22Rv1 (cell line): Measurements from ENCODE around the gene DYNC1LI2.
A peak's percentile ranks its signal among the peaks of the same experiment; 100 is the strongest.

Experiments
- H3K27ac ChIP-seq: fragments of 450-650 bp; 2 replicates; pipeline ENCODE4 v1.5.1; 2017
- CTCF ChIP-seq: fragments of 450-650 bp; IDR thresholded peaks from 2 replicates; pipeline ENCODE4 v1.5.1; 2017; ENCODE audit warnings: mild to moderate bottlenecking
- ZFX ChIP-seq: fragments of 450-650 bp; IDR thresholded peaks from 2 replicates; pipeline ENCODE4 v1.6.1; 2017; ENCODE audit warnings: antibody characterized with exemption, borderline replicate concordance

The DYNC1LI2 gene

DNA sequence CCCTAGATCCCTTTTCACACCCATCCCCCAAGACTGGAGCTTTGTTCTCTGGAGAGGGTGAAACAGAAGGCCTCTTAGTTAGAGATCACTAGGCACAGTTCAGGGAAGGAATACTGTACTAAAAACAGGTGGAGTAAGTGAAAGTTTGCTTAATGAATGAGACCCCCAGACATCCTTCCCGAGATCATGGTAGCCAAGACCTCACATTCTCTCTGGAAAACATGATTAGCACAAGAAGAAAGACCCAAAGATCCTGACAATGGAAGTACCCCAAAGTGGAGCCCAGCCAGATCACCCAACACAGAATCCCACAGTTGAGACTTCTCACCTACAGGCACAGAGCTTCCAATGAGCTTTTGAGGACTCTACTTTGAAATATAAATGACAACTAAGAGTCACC lies 51.5 kb downstream of the DYNC1LI2 start:
- TF ChIP-seq CTCF (no peak), ZFX (no peak)
- no peak overlapping the region for H3K27ac ChIP-seq

- TF ChIP-seq ZFX (no peak), CTCF (no peak)
- H3K27ac ChIP-seq: no peak overlapping the region
These were observed 53.4 kb downstream of the DYNC1LI2 start for GRCh38 chr16:66698046-66698445.

GRCh38 chr16:66696669-66697630 lies 54.5 kb downstream of the DYNC1LI2 start, which contains the start of gene CMTM4:
TSS of gene CMTM4 (minus strand) at chr16:66696743. CDS start at chr16:66696525, 218 bp downstream.
- H3K27ac ChIP-seq: peak within 1 kb of the TSS; percentile 85
- TF ChIP-seq CTCF: peak; percentile 83
- TF ChIP-seq ZFX: no peak

GRCh38 chr16:66695935-66696668 lies 55.3 kb downstream of the DYNC1LI2 start:
- no peak for TF ChIP-seq CTCF
- TF ChIP-seq ZFX: no peak

DNA sequence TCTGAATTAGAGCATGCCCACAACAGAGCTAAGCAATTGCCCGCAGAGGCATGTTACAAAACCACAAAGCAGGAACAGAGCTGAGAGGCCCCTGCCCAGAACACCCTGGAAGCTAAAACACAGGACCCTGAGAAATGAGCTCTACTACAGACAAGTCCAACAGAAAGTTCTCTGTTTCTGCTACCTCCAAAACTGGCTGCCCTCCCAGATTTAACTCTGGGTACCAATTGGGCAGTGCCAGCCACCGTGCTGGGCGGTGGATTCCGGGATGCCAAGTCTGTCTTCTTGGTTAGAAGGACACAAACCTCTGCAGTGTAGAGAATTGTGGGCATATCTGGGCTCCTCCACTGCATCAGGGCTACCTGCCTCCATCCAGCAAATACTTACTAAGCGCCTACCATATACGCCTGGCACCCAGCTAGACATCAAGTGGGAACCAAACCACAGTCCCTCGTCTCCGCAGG lies 55.9 kb downstream of the DYNC1LI2 start:
- peak overlapping the region; percentile 85 for H3K27ac ChIP-seq
- no peak for TF ChIP-seq ZFX
- no peak for TF ChIP-seq CTCF

More at GRCh38 chr16:66695935-66696668, 55.3 kb downstream of the DYNC1LI2 start:
- peak overlapping the region; percentile 85 for H3K27ac ChIP-seq

DNA sequence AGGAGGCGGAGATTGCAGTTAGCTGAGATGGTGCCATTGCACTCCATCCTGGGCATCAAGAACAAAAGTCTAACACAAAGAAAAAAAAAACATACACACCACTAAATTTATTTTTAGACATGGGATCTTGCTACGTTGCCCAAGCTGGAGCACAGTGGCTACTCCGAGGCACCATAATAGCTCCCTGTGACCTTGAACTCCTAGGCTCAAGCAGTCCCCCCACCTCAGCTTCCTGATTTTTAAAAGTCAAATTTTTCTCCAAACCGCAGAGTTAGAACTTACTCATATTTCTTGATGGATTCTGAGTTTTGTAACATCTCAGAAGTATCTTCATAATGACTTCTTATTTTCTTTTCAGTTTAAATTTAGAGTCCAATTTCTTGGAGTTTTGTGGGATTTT lies 58.3 kb downstream of the DYNC1LI2 start:
- H3K27ac ChIP-seq: no peak overlapping the region
- TF ChIP-seq ZFX: no peak
- no peak for TF ChIP-seq CTCF
